Measurements from ENCODE around the gene GOLGA6B. TPM values are rescaled to one million over a fixed set of nuclear protein-coding genes. Genes with fewer than 3 reads are reported as not detected.
"Not testable (repeated sequence)": the region's sequence is repeated elsewhere in the genome, so short reads cannot be mapped to it uniquely, and the experiment has no call there.

GOLGA6B gene
- total RNA-seq, 5 donors from 2014 or later (not counting 1 experiment from before 2014, with no cell fraction given) = 0.47 TPM; not detected in 4

- Histone ChIP-seq H3K36me3 (ENCODE audit: control insufficient read depth in 2 of 2, extremely low read depth in 1 of 2, insufficient read depth in 1 of 2, low read length in 1 of 2) (no peaks in the 10 kb centered on the region), H3K4me3 (ENCODE audit: control insufficient read depth in 1 of 2, extremely low read depth in 1 of 2, low read length in 1 of 2) (no peak overlapping the region), H3K9me3 (no peaks in the 10 kb centered on the region), H3K27me3 (replicated peaks in 1 of 2; ENCODE audit: control insufficient read depth in 2 of 2, extremely low read depth in 1 of 2, insufficient read depth in 2 of 2, low read length in 1 of 2) (no peaks in the 10 kb centered on the region), H3K4me1 (ENCODE audit: control insufficient read depth in 1 of 2, extremely low read depth in 1 of 2, insufficient read depth in 2 of 2, low read length in 2 of 2) (peaks cover 0 to 7% of the 10 kb centered on the region in 2 experiments), H3K27ac (ENCODE audit: low read length) (no peak overlapping the region)
- Mint-ChIP-seq H3K4me3 (no peak overlapping the region), H3K27me3 (no peaks in the 10 kb centered on the region), H3K36me3 (peaks cover 6% of the 10 kb centered on the region), H3K4me1 (peaks cover 18 to 23% (median 20%) of the 10 kb centered on the region in 3 donors), H3K9me3 (no peaks in the 10 kb centered on the region), H3K27ac (no peak overlapping the region)
- ChIA-PET POLR2A (no interaction called here), CTCF (no interaction called here)
- DNase-seq (no peak), ATAC-seq (replicated peaks in 1 of 4) (no peak)
- no CpG with 5 or more reads among the region's 5 CpGs for WGBS (ENCODE audit: insufficient coverage)
Observed at GRCh38 chr15:72690938-72691337, 36.4 kb downstream of the GOLGA6B start.

DNA sequence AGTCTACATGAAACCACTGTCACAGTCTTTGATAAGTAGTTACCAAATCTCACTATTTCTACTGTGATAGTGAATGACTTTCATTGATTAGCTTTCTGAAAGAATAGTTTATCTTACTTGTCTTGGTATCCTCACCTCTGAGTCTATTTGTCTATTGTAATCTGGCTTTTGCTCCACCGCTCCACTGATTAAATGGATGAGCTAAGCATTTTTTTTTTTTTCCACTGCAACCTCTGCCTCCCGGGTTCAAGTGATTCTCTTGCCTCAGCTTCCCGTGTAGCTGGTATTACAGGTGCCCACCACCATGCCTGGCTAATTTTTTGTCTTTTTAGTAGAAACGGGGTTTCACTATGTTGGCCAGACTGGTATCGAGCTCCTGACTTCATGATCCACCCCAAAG lies 44.4 kb downstream of the GOLGA6B start:
- H3K27ac ChIP-seq (ENCODE audit: low read length) = no peak overlapping the region
- ATAC-seq (replicated peaks in 1 of 4) = no peak
- POLR2A ChIA-PET = interaction anchor here in 1 of 2 donors (0.6 kb wide), 1 partner anchor 333 kb away, joined by 3 read pairs; no protein-coding TSS in a partner anchor
- no peaks in the 10 kb centered on the region for H3K9me3 ChIP-seq
- Mint-ChIP-seq H3K27me3 (no peaks in the 10 kb centered on the region), H3K9me3 (no peaks in the 10 kb centered on the region), H3K4me3 (no peak overlapping the region), H3K27ac (no peak overlapping the region), H3K36me3 (peaks cover 21% of the 10 kb centered on the region), H3K4me1 (peaks cover 6 to 11% (median 10%) of the 10 kb centered on the region in 3 donors)
- 100% methylated on average over 2 of the region's 5 CpGs for WGBS (ENCODE audit: insufficient coverage)
- H3K4me3 ChIP-seq (ENCODE audit: control insufficient read depth in 1 of 2, extremely low read depth in 1 of 2, low read length in 1 of 2) = no peak overlapping the region
- no peak for DNase-seq
- no peaks in the 10 kb centered on the region for H3K36me3 ChIP-seq (ENCODE audit: control insufficient read depth in 2 of 2, extremely low read depth in 1 of 2, insufficient read depth in 1 of 2, low read length in 1 of 2)
- CTCF ChIA-PET = interaction anchor here in 1 of 2 donors (1.7 kb wide), 1 partner anchor 23 kb away, joined by 3 read pairs; no protein-coding TSS in a partner anchor
- H3K4me1 ChIP-seq (ENCODE audit: control insufficient read depth in 1 of 2, extremely low read depth in 1 of 2, insufficient read depth in 2 of 2, low read length in 2 of 2) = no peaks in the 10 kb centered on the region
- no peaks in the 10 kb centered on the region for H3K27me3 ChIP-seq (replicated peaks in 1 of 2; ENCODE audit: control insufficient read depth in 2 of 2, extremely low read depth in 1 of 2, insufficient read depth in 2 of 2, low read length in 1 of 2)

GRCh38 chr15:72700076-72700475 lies 45.6 kb downstream of the GOLGA6B start:
- H3K9me3 Mint-ChIP-seq = no peaks in the 10 kb centered on the region
- no peak for DNase-seq
- H3K9me3 ChIP-seq = no peaks in the 10 kb centered on the region
- ChIA-PET POLR2A (no interaction called here), CTCF (interaction anchor here in 1 of 2 donors (1.7 kb wide), 1 partner anchor 22 kb away, joined by 3 read pairs; no protein-coding TSS in a partner anchor)
- 100% methylated on average over 1 of the region's 9 CpGs for WGBS (ENCODE audit: insufficient coverage)
- H3K27ac ChIP-seq (ENCODE audit: low read length) = no peak overlapping the region
- no peaks in the 10 kb centered on the region for H3K4me1 ChIP-seq (ENCODE audit: control insufficient read depth in 1 of 2, extremely low read depth in 1 of 2, insufficient read depth in 2 of 2, low read length in 2 of 2)
- H3K4me3 ChIP-seq (ENCODE audit: control insufficient read depth in 1 of 2, extremely low read depth in 1 of 2, low read length in 1 of 2) = no peak overlapping the region
- peaks cover 2 to 5% (median 3%) of the 10 kb centered on the region in 3 donors for H3K4me1 Mint-ChIP-seq
- H3K36me3 ChIP-seq (ENCODE audit: control insufficient read depth in 2 of 2, extremely low read depth in 1 of 2, insufficient read depth in 1 of 2, low read length in 1 of 2) = no peaks in the 10 kb centered on the region
- ATAC-seq (replicated peaks in 1 of 4) = no peak
- peaks cover 19% of the 10 kb centered on the region for H3K36me3 Mint-ChIP-seq
- H3K27me3 Mint-ChIP-seq = no peaks in the 10 kb centered on the region
- no peak overlapping the region for H3K4me3 Mint-ChIP-seq
- H3K27ac Mint-ChIP-seq = no peak overlapping the region
- H3K27me3 ChIP-seq (replicated peaks in 1 of 2; ENCODE audit: control insufficient read depth in 2 of 2, extremely low read depth in 1 of 2, insufficient read depth in 2 of 2, low read length in 1 of 2) = no peaks in the 10 kb centered on the region

DNA sequence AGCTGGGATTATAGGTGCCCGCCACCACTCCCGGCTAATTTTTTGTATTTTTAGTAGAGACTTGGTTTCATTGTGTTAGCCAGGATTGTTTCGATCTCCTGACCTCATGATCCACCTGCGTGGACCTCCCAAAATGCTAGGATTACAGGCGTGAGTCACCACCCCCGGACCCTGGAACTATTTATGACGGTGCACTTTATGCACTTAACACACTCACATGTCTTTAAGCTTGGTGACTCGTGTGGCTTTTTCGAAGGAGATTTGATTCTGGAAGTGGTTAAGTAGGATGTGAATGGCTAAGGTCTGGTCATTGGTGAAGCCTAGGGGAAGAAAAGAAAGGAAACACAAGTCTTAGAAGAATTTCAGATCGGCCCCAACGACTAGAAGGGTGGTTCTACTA lies 51.8 kb downstream of the GOLGA6B start:
- Histone ChIP-seq H3K4me3 (ENCODE audit: control insufficient read depth in 1 of 2, extremely low read depth in 1 of 2, low read length in 1 of 2) (no peak overlapping the region), H3K36me3 (ENCODE audit: control insufficient read depth in 2 of 2, extremely low read depth in 1 of 2, insufficient read depth in 1 of 2, low read length in 1 of 2) (peaks cover 0 to 4% of the 10 kb centered on the region in 2 donors), H3K4me1 (ENCODE audit: control insufficient read depth in 1 of 2, extremely low read depth in 1 of 2, insufficient read depth in 2 of 2, low read length in 2 of 2) (no peaks in the 10 kb centered on the region), H3K9me3 (no peaks in the 10 kb centered on the region), H3K27ac (ENCODE audit: low read length) (no peak overlapping the region), H3K27me3 (replicated peaks in 1 of 2; ENCODE audit: control insufficient read depth in 2 of 2, extremely low read depth in 1 of 2, insufficient read depth in 2 of 2, low read length in 1 of 2) (no peaks in the 10 kb centered on the region)
- H3K27ac Mint-ChIP-seq = no peak overlapping the region
- ATAC-seq (replicated peaks in 1 of 4) = no peak
- no peak overlapping the region for H3K4me3 Mint-ChIP-seq
- H3K36me3 Mint-ChIP-seq = peaks cover 13% of the 10 kb centered on the region
- H3K9me3 Mint-ChIP-seq = no peaks in the 10 kb centered on the region
- no peaks in the 10 kb centered on the region for H3K27me3 Mint-ChIP-seq
- ChIA-PET CTCF (interaction anchor here (0.5 to 0.7 kb wide), 2 partner anchors 380 to 737 kb away, joined by 3 to 6 read pairs; no protein-coding TSS in a partner anchor), POLR2A (no interaction called here)
- H3K4me1 Mint-ChIP-seq = no peaks in the 10 kb centered on the region
- WGBS (ENCODE audit: insufficient coverage) = 97% methylated on average over 6 of the region's 11 CpGs
- no peak for DNase-seq

- WGBS (ENCODE audit: insufficient coverage) = 88% methylated on average over 1 of the region's 8 CpGs
- ATAC-seq (replicated peaks in 1 of 4); H3K9me3 Mint-ChIP-seq; DNase-seq; H3K27me3 Mint-ChIP-seq; H3K4me1 ChIP-seq (ENCODE audit: control insufficient read depth in 1 of 2, extremely low read depth in 1 of 2, insufficient read depth in 2 of 2, low read length in 2 of 2); H3K27me3 ChIP-seq (replicated peaks in 1 of 2; ENCODE audit: control insufficient read depth in 2 of 2, extremely low read depth in 1 of 2, insufficient read depth in 2 of 2, low read length in 1 of 2); H3K4me3 ChIP-seq (ENCODE audit: control insufficient read depth in 1 of 2, extremely low read depth in 1 of 2, low read length in 1 of 2); H3K27ac ChIP-seq (ENCODE audit: low read length); H3K4me3 Mint-ChIP-seq; H3K27ac Mint-ChIP-seq; H3K9me3 ChIP-seq; H3K4me1 Mint-ChIP-seq; POLR2A ChIA-PET: not testable (repeated sequence)
- CTCF ChIA-PET = interaction anchor here in 1 of 2 donors (0.6 kb wide), 1 partner anchor 27 kb away, joined by 3 read pairs; no protein-coding TSS in a partner anchor
- H3K36me3 ChIP-seq (ENCODE audit: control insufficient read depth in 2 of 2, extremely low read depth in 1 of 2, insufficient read depth in 1 of 2, low read length in 1 of 2) = peaks cover 0 to 14% of the 10 kb centered on the region in 2 donors
- peaks cover 19% of the 10 kb centered on the region for H3K36me3 Mint-ChIP-seq
Observed at GRCh38 chr15:72708551-72709303, 54.2 kb downstream of the GOLGA6B start.
